Measurements from ENCODE around the gene STK4.

DNA sequence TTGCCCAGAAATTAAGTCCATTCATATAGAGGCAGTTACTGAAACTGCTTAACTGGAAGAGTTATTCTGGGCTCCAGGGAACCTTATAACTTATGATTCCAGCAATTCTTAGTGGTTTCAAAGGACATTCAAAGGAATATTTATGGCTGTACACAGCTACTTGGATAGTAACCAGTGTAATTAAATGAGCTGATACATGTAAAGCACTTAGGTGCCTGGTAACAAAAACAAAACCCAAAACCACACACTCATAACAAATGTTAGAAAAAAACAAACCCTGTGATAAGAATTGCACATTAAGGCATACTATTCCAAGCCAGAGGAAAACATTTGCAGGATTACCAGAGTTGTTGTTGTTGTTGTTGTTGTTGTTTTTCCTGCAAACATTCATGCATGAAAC lies 51.5 kb downstream of the STK4 start:
- TF ChIP-seq POLR2A (IDR thresholded peaks at IDR 0.05): no peak
- TF ChIP-seq, protein P1, sequence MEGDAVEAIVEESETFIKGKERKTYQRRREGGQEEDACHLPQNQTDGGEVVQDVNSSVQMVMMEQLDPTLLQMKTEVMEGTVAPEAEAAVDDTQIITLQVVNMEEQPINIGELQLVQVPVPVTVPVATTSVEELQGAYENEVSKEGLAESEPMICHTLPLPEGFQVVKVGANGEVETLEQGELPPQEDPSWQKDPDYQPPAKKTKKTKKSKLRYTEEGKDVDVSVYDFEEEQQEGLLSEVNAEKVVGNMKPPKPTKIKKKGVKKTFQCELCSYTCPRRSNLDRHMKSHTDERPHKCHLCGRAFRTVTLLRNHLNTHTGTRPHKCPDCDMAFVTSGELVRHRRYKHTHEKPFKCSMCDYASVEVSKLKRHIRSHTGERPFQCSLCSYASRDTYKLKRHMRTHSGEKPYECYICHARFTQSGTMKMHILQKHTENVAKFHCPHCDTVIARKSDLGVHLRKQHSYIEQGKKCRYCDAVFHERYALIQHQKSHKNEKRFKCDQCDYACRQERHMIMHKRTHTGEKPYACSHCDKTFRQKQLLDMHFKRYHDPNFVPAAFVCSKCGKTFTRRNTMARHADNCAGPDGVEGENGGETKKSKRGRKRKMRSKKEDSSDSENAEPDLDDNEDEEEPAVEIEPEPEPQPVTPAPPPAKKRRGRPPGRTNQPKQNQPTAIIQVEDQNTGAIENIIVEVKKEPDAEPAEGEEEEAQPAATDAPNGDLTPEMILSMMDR (IDR thresholded peaks at IDR 0.05): no peak

Measured in adrenal gland (tissue), 5 donors.